PC-3 (cell line): Measurements from ENCODE around the gene TJP3.

Experiments
- EZH2 ChIP-seq: fragments of 300-600 bp; sonication (generic); IDR thresholded peaks from one replicate; pipeline ENCODE4 v1.6.1; 2017; ENCODE audit warnings: antibody characterized with exemption, mild to moderate bottlenecking, low read length; ENCODE audit not compliant: unreplicated experiment
- EZH2phosphoT487 ChIP-seq: fragments of 300-600 bp; sonication (generic); IDR thresholded peaks from 2 replicates; pipeline ENCODE4 v1.6.1; 2018; ENCODE audit warnings: mild to moderate bottlenecking, antibody characterized with exemption, low read length, borderline replicate concordance
- TF ChIP-seq, protein P1 (sequence below): fragments of 300-600 bp; sonication (generic); conservative IDR thresholded peaks from 2 replicates; pipeline ENCODE4 v1.5.1; 2017; ENCODE audit warnings: antibody characterized with exemption, low read depth, mild to moderate bottlenecking, low read length

GRCh38 chr19:3768748-3769099 lies 60.5 kb downstream of the TJP3 start:
- TF ChIP-seq, protein P1, sequence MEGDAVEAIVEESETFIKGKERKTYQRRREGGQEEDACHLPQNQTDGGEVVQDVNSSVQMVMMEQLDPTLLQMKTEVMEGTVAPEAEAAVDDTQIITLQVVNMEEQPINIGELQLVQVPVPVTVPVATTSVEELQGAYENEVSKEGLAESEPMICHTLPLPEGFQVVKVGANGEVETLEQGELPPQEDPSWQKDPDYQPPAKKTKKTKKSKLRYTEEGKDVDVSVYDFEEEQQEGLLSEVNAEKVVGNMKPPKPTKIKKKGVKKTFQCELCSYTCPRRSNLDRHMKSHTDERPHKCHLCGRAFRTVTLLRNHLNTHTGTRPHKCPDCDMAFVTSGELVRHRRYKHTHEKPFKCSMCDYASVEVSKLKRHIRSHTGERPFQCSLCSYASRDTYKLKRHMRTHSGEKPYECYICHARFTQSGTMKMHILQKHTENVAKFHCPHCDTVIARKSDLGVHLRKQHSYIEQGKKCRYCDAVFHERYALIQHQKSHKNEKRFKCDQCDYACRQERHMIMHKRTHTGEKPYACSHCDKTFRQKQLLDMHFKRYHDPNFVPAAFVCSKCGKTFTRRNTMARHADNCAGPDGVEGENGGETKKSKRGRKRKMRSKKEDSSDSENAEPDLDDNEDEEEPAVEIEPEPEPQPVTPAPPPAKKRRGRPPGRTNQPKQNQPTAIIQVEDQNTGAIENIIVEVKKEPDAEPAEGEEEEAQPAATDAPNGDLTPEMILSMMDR, result no peak
- TF ChIP-seq EZH2, result no peak
- TF ChIP-seq EZH2phosphoT487, result no peak
